Measurements from ENCODE around the gene MMP23B.

- TF ChIP-seq POLR2A (IDR thresholded peaks at IDR 0.05) (no peak), CTCF (IDR thresholded peaks at IDR 0.05) (no peak), EP300 (IDR thresholded peaks at IDR 0.05) (no peak), POLR2AphosphoS5 (IDR thresholded peaks at IDR 0.05) (no peak)
These were observed 26.2 kb upstream of the MMP23B start for GRCh38 chr1:1605724-1606123.

All from gastroesophageal sphincter (tissue), 3 donors.